Mesendoderm (in vitro differentiated cells): ENCODE data around the gene DMRTC1B. TPM values are rescaled to one million over a fixed set of nuclear protein-coding genes. Genes with fewer than 3 reads are reported as not detected.
"Not testable (repeated sequence)": the region's sequence is repeated elsewhere in the genome, so short reads cannot be mapped to it uniquely, and the experiment has no call there.

Experiments
- DNase-seq: peaks from one replicate; pipeline ENCODE4 v3.0.0; 2013
- H2AK5ac ChIP-seq: 2 replicates; pipeline ENCODE4 v1.6.1; 2013; ENCODE audit warnings: low read length, inconsistent platforms
- H2BK120ac ChIP-seq: 2 replicates; pipeline ENCODE4 v1.6.1; 2013; ENCODE audit warnings: low read depth, mild to moderate bottlenecking, low read length, moderate library complexity, mixed read lengths
- H2BK15ac ChIP-seq: replicated peaks from 2 replicates; pipeline ENCODE4 v1.6.1; 2013; ENCODE audit warnings: low read depth, mild to moderate bottlenecking, moderate library complexity
- H2BK5ac ChIP-seq: 2 replicates; pipeline ENCODE4 v1.6.1; 2013; ENCODE audit warnings: low read length, inconsistent platforms
- H3K18ac ChIP-seq: 2 replicates; pipeline ENCODE4 v1.6.1; 2013; ENCODE audit warnings: mild to moderate bottlenecking, low read length, mixed read lengths
- H3K23ac ChIP-seq: one replicate; pipeline ENCODE4 v1.6.1; 2013; ENCODE audit warnings: low read length
- H3K27ac ChIP-seq: 2 replicates; pipeline ENCODE4 v1.5.1; 2013; ENCODE audit warnings: low read depth, mild to moderate bottlenecking, inconsistent platforms, low read length, moderate library complexity
- H3K27me3 ChIP-seq: 2 replicates; pipeline ENCODE4 v1.6.1; 2013; ENCODE audit warnings: low read length, control low read depth, mild to moderate bottlenecking, inconsistent platforms; ENCODE audit not compliant: insufficient read depth, poor library complexity
- H3K36me3 ChIP-seq: 2 replicates; pipeline ENCODE4 v1.6.1; 2013; ENCODE audit warnings: low read length, inconsistent platforms; ENCODE audit not compliant: control insufficient read depth, insufficient read depth
- H3K4ac ChIP-seq: one replicate; pipeline ENCODE4 v1.6.1; 2013; ENCODE audit warnings: low read depth, mild to moderate bottlenecking, low read length, moderate library complexity
- H3K4me1 ChIP-seq: 2 replicates; pipeline ENCODE4 v1.6.1; 2013; ENCODE audit warnings: low read depth, low read length, inconsistent platforms; ENCODE audit not compliant: control insufficient read depth
- H3K4me2 ChIP-seq: 2 replicates; pipeline ENCODE4 v1.6.1; 2013; ENCODE audit warnings: low read length
- H3K4me3 ChIP-seq: 2 replicates; pipeline ENCODE4 v1.5.1; 2013; ENCODE audit warnings: mild to moderate bottlenecking, low read length
- H3K56ac ChIP-seq: one replicate; pipeline ENCODE4 v1.6.1; 2013; ENCODE audit warnings: low read length
- H3K79me1 ChIP-seq: 2 replicates; pipeline ENCODE4 v1.6.1; 2013; ENCODE audit warnings: low read length, inconsistent platforms
- H3K79me2 ChIP-seq: 2 replicates; pipeline ENCODE4 v1.6.1; 2013; ENCODE audit warnings: mild to moderate bottlenecking, low read length; ENCODE audit not compliant: control insufficient read depth, insufficient read depth
- H3K9ac ChIP-seq: 2 replicates; pipeline ENCODE4 v1.6.1; 2013; ENCODE audit warnings: low read length, inconsistent platforms
- H4K5ac ChIP-seq: one replicate; pipeline ENCODE4 v1.6.1; 2013; ENCODE audit warnings: low read length
- H4K8ac ChIP-seq: one replicate; pipeline ENCODE4 v1.6.1; 2013; ENCODE audit warnings: low read depth, mild to moderate bottlenecking, control low read depth, low read length, moderate library complexity
- WGBS: extraction: QIAGEN DNeasy Blood & Tissue Kit; methylation state at CpG from one replicate; pipeline ENCODE4 v1.1.7; 2013; ENCODE audit warnings: low lambda C conversion rate, missing lambda C conversion rate; ENCODE audit not compliant: insufficient coverage; ENCODE audit errors: extremely low coverage; 5-methylcytosine and 5-hydroxymethylcytosine counted together
- small RNA-seq: library from polyadenylated mRNA; stranded (forward); fragments of <200 nt; extraction: miRNeasy Mini kit (QIAGEN cat#:217004); gene quantifications from one replicate; pipeline ENCODE3, GENCODE V24; 2013; ENCODE audit not compliant: insufficient read depth

The DMRTC1B gene

GRCh38 chrX:72882898-72883297 lies 106.2 kb downstream of the DMRTC1B start:
- not testable (repeated sequence) for H3K27me3 ChIP-seq, H3K18ac ChIP-seq, H3K79me1 ChIP-seq, H3K36me3 ChIP-seq, H2BK5ac ChIP-seq, DNase-seq, H3K4me1 ChIP-seq, H3K79me2 ChIP-seq, H3K23ac ChIP-seq, H3K4me3 ChIP-seq, H2AK5ac ChIP-seq, H3K9ac ChIP-seq, H3K56ac ChIP-seq, H4K5ac ChIP-seq, H3K4me2 ChIP-seq, H3K4ac ChIP-seq, H2BK120ac ChIP-seq, H2BK15ac ChIP-seq, H3K27ac ChIP-seq, H4K8ac ChIP-seq
- no CpG with 5 or more reads among the region's 2 CpGs for WGBS

DNA sequence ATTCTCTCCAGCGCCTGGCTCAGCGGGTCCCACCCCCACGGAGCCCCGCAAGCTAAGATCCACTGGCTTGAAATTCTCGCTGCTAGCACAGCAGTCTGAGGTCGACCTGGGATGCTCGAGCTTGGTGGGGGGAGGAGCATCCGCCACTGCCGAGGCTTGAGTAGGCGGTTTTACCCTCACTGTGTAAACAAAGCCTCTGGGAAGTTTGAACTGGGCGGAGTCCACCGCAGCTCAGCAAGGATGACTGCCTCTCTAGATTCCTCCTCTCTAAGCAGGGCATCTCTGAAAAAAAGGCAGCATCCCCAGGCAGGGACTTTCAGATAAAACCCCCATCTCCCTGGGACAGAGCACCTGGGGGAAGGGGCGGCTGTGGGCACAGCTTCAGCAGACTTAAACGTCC lies 113.0 kb downstream of the DMRTC1B start:
- H2BK15ac ChIP-seq, DNase-seq, H2BK120ac ChIP-seq, H3K9ac ChIP-seq, H4K5ac ChIP-seq, H3K79me1 ChIP-seq, H4K8ac ChIP-seq, H3K23ac ChIP-seq, H3K27ac ChIP-seq, H3K18ac ChIP-seq, H3K4me1 ChIP-seq, H3K56ac ChIP-seq, H3K4ac ChIP-seq, H2BK5ac ChIP-seq, H3K36me3 ChIP-seq, H3K27me3 ChIP-seq, H3K4me2 ChIP-seq, H3K79me2 ChIP-seq, H3K4me3 ChIP-seq, H2AK5ac ChIP-seq: not testable (repeated sequence)
- WGBS = no CpG with 5 or more reads among the region's 14 CpGs

Small RNA genes lying within 50 kb of the gene (small RNA-seq; reads per million reads assigned to genes)
- gene RNU1-112P = not detected
